H1 (cell line): ENCODE data around the gene ACO1. TPM values are rescaled to one million over a fixed set of nuclear protein-coding genes. Genes with fewer than 3 reads are reported as not detected.

Experiments used
- ATF2 ChIP-seq: IDR thresholded peaks from 2 replicates; pipeline ENCODE4 v1.6.1; 2012; ENCODE audit warnings: low read length, inconsistent platforms
- CREB1 ChIP-seq: IDR thresholded peaks from 2 replicates; pipeline ENCODE4 v1.6.1; 2012; ENCODE audit warnings: inconsistent platforms
- TBP ChIP-seq: IDR thresholded peaks from 2 replicates; pipeline ENCODE4 v1.6.1; 2011; ENCODE audit warnings: low read depth, low read length, improper control_type of control experiment
- polyA plus RNA-seq, 7 experiments: library from polyadenylated mRNA; depleted of rRNA in 3 of 7; stranded (reverse) in 5 of 7; unstranded in 2 of 7; fragments of >200 nt in 5 of 7; fragments of 200-250 nt in 2 of 7; gene quantifications; 1 replicate in 5 of 7; 2 replicates in 1 of 7; 4 replicates in 1 of 7; pipeline versions ENCODE4 v1.2.1 to v1.2.3, GENCODE V29; 2011 to 2013; ENCODE audit warnings: missing spikeins in 2 of 7, mixed read lengths in 2 of 7
- total RNA-seq: library from RNA; stranded (reverse); fragmentation: NEBNext Ultra II Directional; extraction: Animal tissue kit (Norgen Biotek cat#: 25700); gene quantifications from 2 replicates; pipeline ENCODE4 v1.2.1, GENCODE V29; 2021

ACO1 gene
- total and polyA plus RNA-seq, 2 of the 8 experiments (the other 6 are each of a cell fraction or from before 2014, with no cell fraction given) = 39.3 to 49.8 TPM

- TF ChIP-seq TBP (no peak), CREB1 (no peak), ATF2 (no peak)
Observed at GRCh38 chr9:32404856-32405255, 20.4 kb downstream of the ACO1 start (continued).
